Colonic mucosa (tissue), 4 donors: Measurements from ENCODE around the gene YKT6. TPM values are rescaled to one million over a fixed set of nuclear protein-coding genes. Genes with fewer than 3 reads are reported as not detected.
"Not testable (repeated sequence)": the region's sequence is repeated elsewhere in the genome, so short reads cannot be mapped to it uniquely, and the experiment has no call there.

Source experiments
- DNase-seq: peaks from one replicate; pipeline ENCODE4 v3.0.0-alpha.2; 2020
- H3K27ac ChIP-seq: fragments of 200-600 bp; one replicate; pipeline ENCODE4 v1.8.0; 2021
- H3K27me3 ChIP-seq: fragments of 200-600 bp; one replicate; pipeline ENCODE4 v1.8.0; 2021
- H3K36me3 ChIP-seq: fragments of 200-600 bp; one replicate; pipeline ENCODE4 v1.8.0; 2021
- H3K4me1 ChIP-seq: fragments of 200-600 bp; one replicate; pipeline ENCODE4 v1.8.0; 2021; ENCODE audit warnings: mild to moderate bottlenecking
- H3K4me3 ChIP-seq: fragments of 200-600 bp; one replicate; pipeline ENCODE4 v1.8.0; 2021
- H3K9ac ChIP-seq, 2 donors: one replicate each; pipeline ENCODE4 v1.7.0; 2013; ENCODE audit warnings: control low read depth in 2 of 2, low read depth in 2 of 2, low read length in 2 of 2
- H3K9me3 ChIP-seq: fragments of 200-600 bp; one replicate; pipeline ENCODE4 v1.8.0; 2021
- intact Hi-C: fragments of 100-400 bp; cut with DNase I; formaldehyde crosslinking; loops from one replicate; pipeline ENCODE4 v1.14.1; 2022
- total RNA-seq, 2 donors: library from RNA; stranded (reverse); fragmentation: NEBNext Ultra II Directional in 1 of 2; extraction: Animal tissue kit (Norgen Biotek cat#: 25700) in 1 of 2; gene quantifications; one replicate each; pipeline ENCODE4 v1.2.1, GENCODE V29; 2021
- TF ChIP-seq, protein P1 (sequence below): fragments of 200-600 bp; IDR thresholded peaks from one replicate; pipeline ENCODE4 v1.8.0; 2022; ENCODE audit warnings: antibody characterized with exemption, mild to moderate bottlenecking
- donor health status: healthy.
- donor health status: DM: no; HTN: no; CAD: no.
- donor health status: DM: no; HTN: no; CAD: no.

YKT6 gene
- total RNA-seq, 2 donors from 2014 or later, result 83.0 to 103 TPM

DNA sequence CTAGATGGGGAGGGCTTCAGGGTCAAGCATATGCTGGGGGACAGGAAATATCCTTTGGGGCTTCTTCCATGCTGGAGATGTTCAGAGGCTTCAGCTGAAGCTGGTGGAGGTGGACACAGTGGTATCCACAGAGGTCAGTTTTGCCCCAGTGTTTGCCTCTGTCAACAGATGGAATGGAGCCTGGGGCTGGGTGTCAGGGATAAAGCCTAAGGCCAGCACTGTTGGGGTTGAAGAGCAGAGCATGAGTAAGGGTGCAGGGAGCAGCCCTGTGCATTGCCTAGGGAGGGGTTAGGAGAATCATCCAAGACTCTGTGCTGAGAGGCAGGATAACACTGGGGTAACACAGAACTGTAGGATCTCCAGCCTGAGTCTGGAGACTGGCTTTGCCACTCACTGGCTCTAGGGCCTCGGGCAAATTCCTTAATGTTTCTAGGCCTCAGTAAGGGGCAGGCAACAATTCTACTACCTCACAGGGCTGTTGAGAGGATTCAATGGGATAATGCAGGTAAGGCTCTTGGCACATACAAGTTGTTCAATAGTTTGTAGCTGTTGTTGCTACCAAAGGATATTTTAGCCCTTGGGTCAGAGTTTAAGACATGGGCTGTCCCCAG, 37.9 kb upstream of the YKT6 start:
- DNase-seq, result no peak
- intact Hi-C loops, result no loop called here
- H3K27me3 ChIP-seq, result no peaks in the 10 kb centered on the region
- H3K27ac ChIP-seq, result no peak overlapping the region
- no peaks in the 10 kb centered on the region for H3K36me3 ChIP-seq
- TF ChIP-seq, protein P1, sequence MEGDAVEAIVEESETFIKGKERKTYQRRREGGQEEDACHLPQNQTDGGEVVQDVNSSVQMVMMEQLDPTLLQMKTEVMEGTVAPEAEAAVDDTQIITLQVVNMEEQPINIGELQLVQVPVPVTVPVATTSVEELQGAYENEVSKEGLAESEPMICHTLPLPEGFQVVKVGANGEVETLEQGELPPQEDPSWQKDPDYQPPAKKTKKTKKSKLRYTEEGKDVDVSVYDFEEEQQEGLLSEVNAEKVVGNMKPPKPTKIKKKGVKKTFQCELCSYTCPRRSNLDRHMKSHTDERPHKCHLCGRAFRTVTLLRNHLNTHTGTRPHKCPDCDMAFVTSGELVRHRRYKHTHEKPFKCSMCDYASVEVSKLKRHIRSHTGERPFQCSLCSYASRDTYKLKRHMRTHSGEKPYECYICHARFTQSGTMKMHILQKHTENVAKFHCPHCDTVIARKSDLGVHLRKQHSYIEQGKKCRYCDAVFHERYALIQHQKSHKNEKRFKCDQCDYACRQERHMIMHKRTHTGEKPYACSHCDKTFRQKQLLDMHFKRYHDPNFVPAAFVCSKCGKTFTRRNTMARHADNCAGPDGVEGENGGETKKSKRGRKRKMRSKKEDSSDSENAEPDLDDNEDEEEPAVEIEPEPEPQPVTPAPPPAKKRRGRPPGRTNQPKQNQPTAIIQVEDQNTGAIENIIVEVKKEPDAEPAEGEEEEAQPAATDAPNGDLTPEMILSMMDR, result no peak
- no peaks in the 10 kb centered on the region for H3K9me3 ChIP-seq
- H3K9ac ChIP-seq, result no peak overlapping the region
- no peak overlapping the region for H3K4me3 ChIP-seq
- no peaks in the 10 kb centered on the region for H3K4me1 ChIP-seq

DNA sequence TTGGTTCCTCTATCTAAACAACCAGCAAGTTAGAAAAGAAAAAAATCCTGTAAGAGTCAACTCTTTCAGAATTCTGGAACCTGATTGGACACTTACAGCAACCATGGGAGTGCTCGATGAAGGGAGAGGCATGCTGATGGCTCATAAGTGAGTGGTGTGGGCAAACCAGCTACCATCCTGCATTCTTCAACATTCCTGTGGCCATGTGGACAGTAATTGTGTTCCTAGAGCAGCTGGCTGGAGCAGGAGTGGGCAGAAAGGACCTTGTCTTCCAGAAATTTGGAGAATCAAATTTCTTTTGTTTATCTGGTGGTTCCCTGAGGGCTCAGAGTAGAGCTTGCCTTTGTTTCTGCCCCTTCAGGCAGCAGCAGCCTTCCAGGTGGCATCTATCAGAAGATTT, 37.2 kb upstream of the YKT6 start:
- TF ChIP-seq, protein P1, result no peak
- H3K27ac ChIP-seq, result no peak overlapping the region
- no peaks in the 10 kb centered on the region for H3K36me3 ChIP-seq
- H3K9me3 ChIP-seq, result no peaks in the 10 kb centered on the region
- no peak for DNase-seq
- H3K9ac ChIP-seq, result no peak overlapping the region
- intact Hi-C loops, result no loop called here
- no peak overlapping the region for H3K4me3 ChIP-seq
- H3K27me3 ChIP-seq, result no peaks in the 10 kb centered on the region
- no peaks in the 10 kb centered on the region for H3K4me1 ChIP-seq

DNA sequence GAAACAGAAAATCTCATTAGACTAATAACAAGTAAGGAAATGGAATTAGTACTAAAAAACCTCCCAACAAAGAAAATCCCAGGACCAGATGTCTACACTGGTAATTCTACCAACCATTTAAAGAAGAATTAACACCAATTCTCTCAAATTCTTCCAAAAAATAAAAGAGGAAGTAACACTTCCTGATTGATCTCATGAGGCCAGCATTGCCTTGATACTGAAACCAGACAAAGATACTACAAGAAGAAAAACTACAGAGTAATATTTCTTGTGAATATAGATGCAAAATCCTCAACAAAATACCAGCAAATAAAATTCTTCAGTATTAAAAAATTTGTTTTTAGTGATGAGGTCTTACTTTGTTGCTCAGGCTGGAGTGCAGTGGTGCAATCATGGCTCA, 32.9 kb upstream of the YKT6 start:
- no peaks in the 10 kb centered on the region for H3K27me3 ChIP-seq
- no peak overlapping the region for H3K4me3 ChIP-seq
- H3K4me1 ChIP-seq, result no peaks in the 10 kb centered on the region
- no peak overlapping the region for H3K27ac ChIP-seq
- TF ChIP-seq, protein P1, result no peak
- no peaks in the 10 kb centered on the region for H3K36me3 ChIP-seq
- no peak for DNase-seq
- no peaks in the 10 kb centered on the region for H3K9me3 ChIP-seq
- H3K9ac ChIP-seq, result no peak overlapping the region
- intact Hi-C loops, result no loop called here

DNA sequence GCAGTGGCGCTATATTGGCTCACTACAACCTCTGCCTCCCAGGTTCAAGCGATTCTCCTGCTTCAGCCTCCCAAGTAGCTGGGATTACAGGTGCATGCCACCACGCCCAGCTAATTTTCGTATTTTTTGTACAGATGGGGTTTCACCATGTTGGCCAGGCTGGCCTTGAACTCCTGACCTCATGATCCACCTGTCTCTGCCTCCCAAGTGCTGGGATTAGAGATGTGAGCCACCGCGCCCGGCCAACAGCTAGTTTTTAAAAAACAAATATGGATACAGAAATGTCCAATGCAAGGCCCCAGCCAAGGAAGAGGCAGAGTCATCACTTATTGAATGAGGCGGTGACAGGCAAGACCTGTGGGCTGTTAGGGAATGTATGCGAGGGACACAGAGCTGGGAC, 28.9 kb upstream of the YKT6 start:
- H3K9ac ChIP-seq, H3K4me1 ChIP-seq, intact Hi-C loops, H3K36me3 ChIP-seq, H3K27ac ChIP-seq, H3K4me3 ChIP-seq, DNase-seq, H3K27me3 ChIP-seq, H3K9me3 ChIP-seq: not testable (repeated sequence)

DNA sequence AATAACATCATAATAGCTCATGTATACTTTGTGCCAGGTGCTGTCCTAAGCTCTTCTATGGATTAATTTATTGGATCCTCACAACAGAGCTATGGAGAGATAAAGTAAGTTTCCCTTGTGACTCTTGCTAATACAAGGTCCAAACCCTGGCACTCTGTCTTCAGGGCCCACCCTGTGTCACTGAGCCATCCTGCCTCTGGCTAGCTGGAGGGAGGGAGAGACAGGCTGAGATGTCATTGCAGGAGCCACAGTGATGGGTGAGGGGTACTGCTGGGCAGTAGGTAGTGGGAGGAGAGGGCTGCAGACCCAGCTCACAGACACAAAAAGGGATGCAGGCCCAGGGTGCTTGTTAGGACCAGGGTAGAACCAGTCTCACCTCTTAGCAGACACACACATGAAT, 28.4 kb upstream of the YKT6 start:
- intact Hi-C loops, result no loop called here

DNA sequence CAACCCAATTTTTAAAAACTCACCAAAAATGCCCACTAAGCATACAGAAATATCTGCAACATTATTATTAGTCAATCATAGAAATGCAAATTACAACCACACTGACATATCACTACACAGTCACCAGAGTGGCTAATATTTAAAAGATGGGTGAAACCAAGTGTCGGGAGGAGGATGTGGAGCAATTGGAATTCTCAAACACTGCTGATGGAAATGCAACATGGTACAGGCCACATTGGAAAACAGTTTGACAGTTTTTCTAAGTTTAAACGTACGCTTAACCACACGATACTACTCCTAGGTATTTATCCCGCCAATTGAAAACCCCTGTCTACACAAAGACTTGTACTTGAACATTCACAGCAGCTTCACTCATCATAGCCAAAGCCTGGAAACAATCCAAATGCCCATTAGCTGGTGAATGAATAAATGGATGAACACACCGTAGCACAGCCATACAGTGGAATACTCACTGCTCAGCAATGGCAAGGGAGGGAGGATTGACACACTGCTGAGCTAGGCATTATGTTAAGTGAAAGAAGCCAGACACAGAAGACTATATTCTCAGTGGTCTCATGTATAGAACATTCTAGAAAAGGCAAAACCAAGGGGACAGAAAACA, 27.9 kb upstream of the YKT6 start:
- TF ChIP-seq, protein P1, result no peak
- H3K36me3 ChIP-seq, result no peaks in the 10 kb centered on the region
- H3K9ac ChIP-seq, result no peak overlapping the region
- DNase-seq, result no peak
- H3K4me3 ChIP-seq, result no peak overlapping the region
- no peaks in the 10 kb centered on the region for H3K9me3 ChIP-seq
- H3K4me1 ChIP-seq, result no peaks in the 10 kb centered on the region
- intact Hi-C loops, result no loop called here
- H3K27me3 ChIP-seq, result no peaks in the 10 kb centered on the region
- H3K27ac ChIP-seq, result no peak overlapping the region

More for the DNA sequence above, 28.4 kb upstream of the YKT6 start:
- Histone ChIP-seq H3K36me3 (no peaks in the 10 kb centered on the region), H3K9ac (no peak overlapping the region), H3K27ac (no peak overlapping the region), H3K4me1 (no peaks in the 10 kb centered on the region), H3K4me3 (no peak overlapping the region), H3K9me3 (no peaks in the 10 kb centered on the region), H3K27me3 (no peaks in the 10 kb centered on the region)
- DNase-seq, result no peak
- TF ChIP-seq, protein P1, result no peak
